HG02588 (cell line): ENCODE results near the gene ADAMTSL1.
"Not testable (repeated sequence)": the region's sequence is repeated elsewhere in the genome, so short reads cannot be mapped to it uniquely, and the experiment has no call there.

Experiments
- ATAC-seq: cut with Tn5 transposase; IDR thresholded peaks from one replicate; pipeline ENCODE4 v1.9.1; 2021; ENCODE audit warnings: mild to moderate bottlenecking, moderate library complexity; ENCODE audit not compliant: unreplicated experiment

Gene ADAMTSL1

DNA sequence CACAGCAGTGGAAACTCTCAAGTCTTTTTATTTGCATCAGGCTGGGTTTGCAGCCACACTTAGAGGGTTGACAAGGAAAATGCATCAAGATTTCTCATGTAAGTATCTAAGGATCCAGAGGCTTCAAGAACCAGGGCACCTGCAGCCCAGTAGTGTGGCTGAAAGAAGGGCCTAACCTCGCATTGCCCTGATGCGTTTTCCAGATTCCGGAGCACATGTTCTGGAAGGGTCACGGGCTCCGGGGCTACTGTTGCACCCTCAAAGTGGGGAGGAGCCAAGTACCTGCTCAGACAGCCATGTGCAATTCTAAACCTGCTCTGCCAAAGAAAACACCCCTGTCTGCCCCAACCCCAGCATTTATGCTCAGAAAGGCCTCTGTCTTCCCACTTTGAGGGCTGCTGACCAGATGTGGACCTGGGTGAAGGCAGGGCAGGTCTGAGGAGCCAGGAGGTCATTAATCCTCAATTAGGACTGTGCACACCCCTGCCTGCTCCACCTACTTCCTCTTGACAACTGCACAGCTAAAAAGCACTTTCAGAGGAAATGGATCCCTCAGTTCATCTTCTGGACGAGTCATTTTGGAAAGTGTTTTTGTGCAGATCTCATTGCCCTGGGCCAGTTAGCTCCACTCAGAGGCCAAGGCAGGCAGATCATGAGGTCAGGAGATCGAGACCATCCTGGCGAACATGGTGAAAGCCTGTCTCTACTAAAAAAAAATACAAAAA is 448.4 kb downstream of the ADAMTSL1 start:
- no peak for ATAC-seq

DNA sequence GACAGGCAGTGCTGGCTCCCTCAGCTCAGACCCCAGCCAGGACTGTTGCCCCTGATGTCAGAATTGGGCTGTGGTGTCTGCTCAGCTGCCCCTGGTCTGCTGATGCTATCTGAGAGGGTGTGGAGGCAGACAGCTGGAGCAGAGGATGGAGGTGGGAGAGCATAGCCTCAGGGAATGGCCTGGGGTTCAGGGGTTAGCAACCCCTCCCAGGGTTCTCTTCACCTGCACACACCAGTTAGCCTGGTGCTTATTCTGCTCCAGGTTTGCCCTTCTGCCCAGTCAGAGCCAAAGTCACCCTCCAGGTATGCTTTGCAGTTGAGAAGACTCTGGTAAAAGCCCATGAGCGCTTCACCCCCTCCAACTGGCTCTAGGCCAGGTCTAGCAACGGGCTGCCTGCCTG is 449.2 kb downstream of the ADAMTSL1 start:
- ATAC-seq, result no peak

DNA sequence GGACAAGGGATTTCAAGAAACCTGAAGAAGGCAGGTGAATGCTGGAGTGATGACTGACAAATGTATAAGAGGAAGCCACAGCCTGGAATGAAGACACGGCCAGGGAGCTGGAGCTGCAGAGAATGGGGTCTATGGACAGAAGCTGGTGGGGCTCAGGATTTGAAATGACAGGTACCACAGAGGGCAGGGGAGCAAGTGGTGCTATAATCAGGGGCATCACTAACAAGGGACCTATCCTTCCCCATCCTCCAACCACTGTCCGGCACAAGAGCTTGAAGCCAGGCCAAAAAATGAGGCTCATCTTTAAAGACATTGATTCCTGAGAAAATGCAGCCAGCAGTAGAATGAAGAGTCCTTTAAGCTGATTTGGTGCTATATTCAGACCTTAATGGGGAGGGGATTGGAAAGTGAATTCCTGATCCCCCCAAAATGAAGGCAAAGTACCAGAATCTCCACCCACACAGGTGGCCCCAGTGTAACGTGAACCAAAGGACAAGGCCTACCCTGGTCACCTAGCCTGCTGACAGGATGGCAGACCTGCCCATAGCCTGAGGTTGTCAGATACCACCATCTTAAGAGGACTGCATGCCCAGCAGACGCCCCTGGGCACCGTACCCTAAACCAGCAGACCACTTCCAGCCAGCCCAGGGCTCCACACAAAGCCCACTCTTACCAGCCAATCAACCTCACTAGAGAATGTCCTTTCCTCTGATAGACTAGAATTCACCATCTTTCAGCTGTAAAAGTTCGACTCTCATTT is 449.9 kb downstream of the ADAMTSL1 start:
- ATAC-seq, result no peak

DNA sequence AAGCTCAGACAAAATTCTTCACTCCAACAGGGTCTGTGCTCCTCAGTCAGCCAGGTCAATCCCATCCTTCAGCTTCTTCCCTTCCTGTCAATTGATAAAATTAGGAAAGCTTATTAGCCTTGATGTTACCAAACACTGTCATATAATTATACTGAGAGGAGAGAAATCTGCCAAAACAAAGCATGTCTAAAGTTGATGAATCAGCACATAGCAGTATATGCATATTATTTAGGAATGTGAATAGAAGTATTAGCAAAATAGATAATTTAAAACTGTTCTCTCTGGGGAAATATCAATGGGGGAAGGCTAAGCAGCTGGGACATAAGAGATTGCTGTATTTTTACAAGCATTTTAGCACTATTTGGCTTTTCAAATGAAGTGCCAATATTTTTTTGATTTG is 451.9 kb downstream of the ADAMTSL1 start:
- ATAC-seq, result no peak

DNA sequence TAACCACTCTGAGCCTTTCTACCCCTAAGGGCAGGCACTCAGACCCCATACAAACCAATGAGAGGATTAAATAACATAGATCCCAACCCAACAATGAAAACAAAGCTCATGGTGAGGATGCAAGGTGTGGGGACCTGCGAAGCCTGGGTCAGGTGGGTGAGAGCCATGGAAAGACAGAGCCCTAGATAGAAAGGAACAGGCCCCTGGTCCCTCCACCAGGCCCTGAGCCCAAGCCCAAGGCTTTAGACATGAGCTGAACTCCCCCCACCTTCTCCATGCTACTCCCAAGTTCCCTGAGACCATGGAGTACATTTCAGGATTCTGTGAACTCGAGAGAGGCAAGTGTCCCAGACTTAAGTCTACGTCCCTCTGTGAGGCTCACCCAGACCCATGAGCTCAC is 452.6 kb downstream of the ADAMTSL1 start:
- no peak for ATAC-seq

DNA sequence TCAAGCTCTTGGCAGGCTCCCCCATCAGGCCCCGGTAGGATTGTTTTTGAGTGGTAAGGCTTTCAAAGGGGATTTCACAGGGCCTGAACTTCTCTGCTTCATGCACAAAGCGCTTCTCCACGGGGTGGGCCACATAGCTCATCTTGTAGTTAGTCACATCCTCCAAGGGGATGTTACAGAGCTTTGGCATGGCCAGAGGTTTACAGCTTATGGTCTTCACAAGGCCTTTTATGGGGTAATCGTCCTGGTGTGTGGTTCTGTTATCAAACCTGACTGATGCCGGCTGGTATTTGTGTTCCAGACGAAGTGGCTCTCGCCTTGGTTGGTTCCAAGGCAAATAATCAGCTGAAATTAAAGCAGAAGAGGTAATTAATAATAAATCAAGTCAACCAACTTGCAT is 454.8 kb downstream of the ADAMTSL1 start:
- no peak for ATAC-seq

DNA sequence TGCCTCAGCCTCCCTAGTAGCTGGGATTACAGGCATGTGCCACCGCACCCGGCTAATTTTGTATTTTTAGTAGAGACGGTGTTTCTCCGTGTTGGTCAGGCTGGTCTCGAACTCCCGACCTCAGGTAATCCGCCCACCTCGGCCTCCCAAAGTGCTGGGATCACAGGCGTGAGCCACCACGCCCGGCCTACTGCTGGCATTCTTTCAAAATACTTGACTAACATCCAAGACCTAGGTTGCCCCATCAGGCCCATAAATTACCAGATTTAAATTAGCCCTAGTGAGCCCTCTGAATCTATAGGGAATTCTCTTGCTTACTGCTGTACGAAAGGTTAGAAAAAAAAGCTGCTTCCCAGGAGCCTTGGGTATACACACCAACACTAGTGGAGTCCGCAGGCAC is 456.7 kb downstream of the ADAMTSL1 start:
- not testable (repeated sequence) for ATAC-seq

DNA sequence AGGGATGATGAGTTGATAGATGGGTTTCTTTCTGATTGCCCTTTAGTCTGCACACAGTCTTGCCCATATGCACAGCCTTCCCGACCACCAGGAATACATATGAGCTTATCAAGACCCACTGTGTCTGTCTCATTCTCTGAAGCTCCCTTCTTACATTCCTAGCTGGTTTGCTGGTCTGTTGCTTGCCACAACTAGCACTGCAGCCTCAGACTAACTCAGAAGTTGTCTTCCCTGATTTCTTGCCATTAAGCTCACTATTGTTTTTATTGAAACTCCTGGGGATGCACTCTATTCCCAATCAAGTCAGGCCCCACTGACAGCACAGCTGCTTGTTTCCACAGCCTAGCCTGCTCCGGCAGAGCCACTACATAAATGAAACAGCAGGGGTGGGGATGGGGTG is 461.6 kb downstream of the ADAMTSL1 start:
- no peak for ATAC-seq

DNA sequence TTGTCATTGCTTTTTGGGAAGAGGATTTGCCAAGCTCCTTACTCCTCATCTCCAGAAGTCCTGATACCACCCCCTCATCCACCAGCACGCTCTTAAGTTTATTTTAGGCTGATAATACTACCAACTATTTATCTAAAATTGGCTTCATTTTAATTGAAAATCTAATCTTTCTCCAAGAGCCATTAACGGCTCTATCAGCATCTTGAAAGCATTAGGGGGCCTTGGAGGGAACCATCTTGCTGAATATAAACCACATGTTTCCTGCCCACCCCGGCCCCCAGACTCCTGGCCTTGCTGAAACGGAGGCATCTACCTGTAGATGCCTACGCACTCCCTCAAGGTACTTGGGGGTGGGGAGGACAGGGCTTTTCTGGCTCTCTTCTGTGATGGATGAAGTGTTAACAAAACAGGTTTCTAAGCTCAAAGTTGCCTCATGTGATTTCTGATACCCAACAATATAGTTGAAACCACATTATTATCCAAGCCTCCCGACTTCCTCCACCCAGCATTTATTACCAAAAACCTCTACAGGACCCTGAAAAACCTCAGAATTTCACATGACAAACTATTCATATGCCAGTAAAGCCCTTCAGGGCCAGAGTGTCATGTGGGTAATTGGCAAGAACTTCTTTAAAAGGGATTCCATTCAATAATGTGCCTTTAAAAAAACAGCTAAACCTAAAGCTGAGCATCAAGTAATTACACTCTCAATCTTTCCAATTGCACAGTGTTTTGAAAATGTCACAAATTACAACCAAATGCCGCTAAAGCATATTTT is 462.3 kb downstream of the ADAMTSL1 start:
- no peak for ATAC-seq

DNA sequence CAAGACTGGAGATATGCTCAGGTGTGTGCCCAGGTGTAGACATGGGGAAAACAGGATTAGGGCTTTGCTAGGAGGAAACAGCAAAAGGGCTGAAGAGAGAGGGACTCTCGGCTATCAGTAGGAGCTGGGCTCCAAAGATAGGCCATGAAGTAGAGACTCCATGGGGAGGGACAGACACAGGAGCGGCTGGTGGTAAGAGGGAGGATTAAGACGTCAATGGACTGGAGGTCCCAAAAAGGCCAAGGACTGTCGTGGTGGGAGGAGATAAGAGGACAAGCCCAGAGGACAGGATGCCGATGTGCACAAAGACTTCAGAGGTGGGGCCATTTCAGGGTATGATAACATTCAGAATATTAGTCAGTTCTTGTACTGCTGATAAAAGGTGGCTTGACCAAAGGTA is 466.0 kb downstream of the ADAMTSL1 start:
- ATAC-seq, result no peak

DNA sequence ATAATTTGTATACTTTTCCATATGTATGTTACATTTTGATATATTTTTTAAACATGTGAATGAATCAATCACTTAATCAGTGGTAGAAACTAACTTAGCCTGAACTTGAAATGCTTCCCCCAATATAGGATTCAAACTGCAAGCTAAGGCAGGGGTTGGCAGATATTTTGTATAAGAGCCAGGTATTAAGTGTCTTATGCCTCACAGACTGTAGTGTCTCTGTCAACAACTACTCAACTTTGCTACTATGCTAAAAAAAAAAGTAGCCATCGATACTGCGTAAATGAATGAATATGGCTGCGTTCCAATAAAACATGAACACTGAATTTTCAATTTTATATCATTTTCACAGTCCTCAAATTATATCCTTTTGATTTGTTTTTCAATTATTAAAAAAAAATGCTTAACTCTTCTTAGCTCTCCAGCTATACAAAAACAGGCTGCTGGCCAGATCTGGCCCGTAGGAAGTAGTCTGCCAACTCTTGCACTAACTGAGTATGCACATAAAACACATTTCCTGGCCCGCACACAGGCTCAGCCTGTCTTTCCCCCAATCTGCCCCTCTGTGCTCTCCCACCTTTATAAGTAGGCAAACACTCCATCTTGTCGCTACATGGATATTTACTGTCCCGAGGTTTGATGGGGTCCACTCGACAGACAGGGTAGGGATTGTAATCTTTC is 467.2 kb downstream of the ADAMTSL1 start:
- no peak for ATAC-seq

DNA sequence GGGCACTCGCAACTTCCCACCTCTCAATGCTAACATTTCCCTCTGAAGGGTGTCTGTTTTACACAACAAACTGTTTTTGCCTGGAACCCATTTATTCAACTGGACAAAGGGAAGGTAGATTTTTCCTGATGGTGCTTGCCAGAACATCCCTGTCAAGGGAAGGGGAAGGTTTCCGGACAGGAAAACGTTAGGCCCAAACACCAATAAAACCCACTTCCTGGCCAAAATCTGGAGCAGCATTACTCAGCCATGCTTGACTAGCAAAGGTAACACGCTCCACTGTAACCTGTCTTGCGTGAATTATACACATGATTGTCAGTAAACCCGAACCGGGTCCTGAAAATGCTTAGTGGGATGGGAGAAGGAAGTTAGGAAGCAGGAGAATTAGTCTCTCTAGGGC is 468.8 kb downstream of the ADAMTSL1 start:
- no peak for ATAC-seq

DNA sequence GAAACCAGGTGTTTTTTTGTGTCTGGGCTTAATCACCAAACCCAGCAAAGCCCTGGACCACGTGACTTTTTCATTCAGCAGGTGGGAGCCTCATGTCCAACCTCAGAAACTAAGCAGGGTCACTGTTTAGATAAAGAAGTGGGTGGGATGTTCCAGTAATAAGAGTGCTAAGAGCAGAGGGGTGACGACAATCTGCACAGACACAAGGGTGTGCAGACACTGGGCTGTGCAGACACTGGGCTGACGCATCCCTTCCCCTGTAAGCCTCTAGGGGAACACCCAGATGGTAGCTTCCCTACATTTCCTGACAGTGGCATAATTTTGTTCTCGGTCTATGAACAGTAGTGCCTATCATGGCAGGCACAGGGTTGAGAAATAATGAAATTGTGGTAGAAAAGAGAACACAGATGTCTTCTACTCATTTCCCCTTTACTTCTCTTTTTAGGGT is 474.0 kb downstream of the ADAMTSL1 start:
- no peak for ATAC-seq

DNA sequence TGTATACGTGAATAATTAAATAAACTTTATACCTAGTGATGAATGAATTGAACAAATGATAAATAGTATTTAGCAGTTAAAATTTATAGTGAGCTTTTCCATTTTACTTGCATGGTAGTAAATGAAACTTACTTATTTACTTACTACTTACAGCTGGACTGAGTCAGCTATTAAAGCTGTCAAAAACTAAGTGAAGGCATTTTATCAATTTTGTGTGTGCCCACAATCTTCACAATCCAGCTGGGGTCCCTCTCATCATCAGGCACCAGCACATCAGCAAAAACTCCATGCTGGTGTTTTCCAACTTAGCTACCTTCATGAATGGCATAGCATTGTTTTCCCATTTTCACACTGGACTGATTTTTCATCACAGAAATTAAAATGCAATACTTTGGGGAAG is 478.0 kb downstream of the ADAMTSL1 start:
- ATAC-seq, result no peak

DNA sequence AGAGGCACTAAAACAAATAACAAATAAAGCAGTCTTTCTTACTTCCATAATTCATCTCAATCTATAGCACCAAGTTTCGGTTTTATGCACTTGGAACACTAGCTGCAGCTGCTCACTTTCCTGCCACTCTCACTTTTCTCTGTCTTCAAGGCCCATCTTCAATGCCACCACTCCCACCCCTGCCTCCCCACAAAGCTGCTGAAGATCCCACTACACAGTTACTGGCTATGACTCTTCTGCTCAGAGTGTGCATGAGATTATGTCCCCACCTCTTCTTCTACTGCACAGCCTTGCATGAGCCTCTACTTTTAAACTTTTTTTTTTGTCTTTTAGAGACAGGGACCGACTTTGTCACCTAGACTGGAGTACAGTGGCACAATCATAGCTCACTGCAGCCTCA is 481.7 kb downstream of the ADAMTSL1 start:
- no peak for ATAC-seq
